Cardiac septum (tissue), 1 donor: ENCODE data around the gene POLR2F. TPM values are rescaled to one million over a fixed set of nuclear protein-coding genes. Genes with fewer than 3 reads are reported as not detected.
"Not testable (repeated sequence)": the region's sequence is repeated elsewhere in the genome, so short reads cannot be mapped to it uniquely, and the experiment has no call there.

Experiments
- DNase-seq: peaks from one replicate; pipeline ENCODE4 v3.0.0-alpha.2; 2020; ENCODE audit warnings: low spot score
- intact Hi-C: fragments of 100-400 bp; cut with DNase I; formaldehyde crosslinking; loops from one replicate; pipeline ENCODE4 v1.14.0; 2022
- total RNA-seq: library from RNA; stranded (reverse); fragmentation: NEBNext Ultra II Directional; extraction: Animal tissue kit (Norgen Biotek cat#: 25700); gene quantifications from one replicate; pipeline ENCODE4 v1.2.1, GENCODE V29; 2021
- donor health status: DM: no; HTN: no; CAD: no.

The POLR2F gene
- total RNA-seq, 1 donor from 2014 or later: 50.5 TPM

DNA sequence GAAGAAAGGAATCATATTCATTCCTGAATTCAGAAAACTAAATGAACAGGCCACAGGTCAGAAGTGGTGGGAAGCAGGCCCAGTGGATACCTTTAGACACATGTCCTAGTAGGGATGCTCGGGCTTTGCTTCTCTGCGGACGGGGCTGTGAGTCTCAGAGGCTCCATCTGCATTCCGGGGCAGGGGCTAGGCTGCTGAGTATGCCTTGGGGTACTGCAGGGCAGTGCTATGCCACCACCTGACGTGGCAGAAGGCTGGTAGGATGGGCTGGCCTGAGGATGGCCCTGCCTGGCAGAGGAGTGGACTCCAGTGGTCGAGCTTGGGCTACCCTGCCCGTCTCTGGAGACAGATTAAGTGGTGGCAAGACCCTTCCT, 9.7 kb upstream of the POLR2F start:
- no peak for DNase-seq
- intact Hi-C loops: no loop called here

- intact Hi-C loops, DNase-seq: not testable (repeated sequence)
These were observed 9.1 kb upstream of the POLR2F start for GRCh38 chr22:37944423-37944822.

GRCh38 chr22:37947142-37947795, 6.2 kb upstream of the POLR2F start:
- intact Hi-C loops, DNase-seq: not testable (repeated sequence)

GRCh38 chr22:37951305-37951704, 2.2 kb upstream of the POLR2F start:
- intact Hi-C loops: no loop called here
- DNase-seq: no peak

DNA sequence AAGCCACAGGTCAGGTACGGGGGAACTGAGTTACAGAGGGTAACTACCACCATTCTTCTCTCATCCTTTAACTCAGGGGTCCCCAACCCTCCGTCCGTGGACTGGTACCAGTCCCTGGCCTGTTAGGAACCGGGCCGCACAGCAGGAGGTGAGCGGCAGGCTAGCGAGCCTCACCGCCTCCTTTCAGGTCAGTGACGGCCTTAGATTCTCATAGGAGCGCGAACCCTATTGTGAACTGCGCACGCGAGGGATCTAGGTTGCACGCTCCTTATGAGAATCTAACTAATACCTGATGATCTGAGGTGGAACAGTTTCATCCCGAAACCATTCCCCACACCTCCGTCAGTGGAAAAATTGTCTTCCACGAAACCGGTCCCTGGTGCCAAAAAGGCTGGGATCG, 870 bp upstream of the POLR2F start:
- DNase-seq, intact Hi-C loops: not testable (repeated sequence)

- no peak for DNase-seq
- intact Hi-C loops: no loop called here
These were observed 450 bp upstream of the POLR2F start for GRCh38 chr22:37953062-37953436.

GRCh38 chr22:37954686-37955085, 1.2 kb downstream of the POLR2F start:
- intact Hi-C loops: no loop called here
- no peak for DNase-seq

GRCh38 chr22:37955825-37956397, 2.4 kb downstream of the POLR2F start:
- DNase-seq, intact Hi-C loops: not testable (repeated sequence)

DNA sequence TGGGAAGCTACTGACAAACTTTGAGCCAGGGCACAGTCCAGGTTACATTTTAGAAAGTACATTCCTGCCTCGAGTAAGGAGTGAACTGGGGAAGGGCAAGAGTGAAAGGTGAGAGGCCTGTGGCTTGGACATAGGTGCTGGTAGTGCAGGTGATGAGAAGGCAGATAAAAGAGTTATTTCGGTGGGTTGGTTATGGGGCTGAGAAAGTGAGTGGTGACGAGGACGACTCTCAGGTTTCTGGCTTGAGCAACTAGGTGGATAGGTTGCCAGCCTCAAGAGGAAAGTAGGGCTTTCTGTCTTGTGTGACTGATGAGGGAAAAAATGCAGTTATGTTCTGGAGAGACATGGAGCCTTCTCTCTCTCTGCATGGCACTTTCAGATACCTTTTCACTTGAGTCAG, 3.7 kb downstream of the POLR2F start:
- no peak for DNase-seq
- intact Hi-C loops: no loop called here

DNA sequence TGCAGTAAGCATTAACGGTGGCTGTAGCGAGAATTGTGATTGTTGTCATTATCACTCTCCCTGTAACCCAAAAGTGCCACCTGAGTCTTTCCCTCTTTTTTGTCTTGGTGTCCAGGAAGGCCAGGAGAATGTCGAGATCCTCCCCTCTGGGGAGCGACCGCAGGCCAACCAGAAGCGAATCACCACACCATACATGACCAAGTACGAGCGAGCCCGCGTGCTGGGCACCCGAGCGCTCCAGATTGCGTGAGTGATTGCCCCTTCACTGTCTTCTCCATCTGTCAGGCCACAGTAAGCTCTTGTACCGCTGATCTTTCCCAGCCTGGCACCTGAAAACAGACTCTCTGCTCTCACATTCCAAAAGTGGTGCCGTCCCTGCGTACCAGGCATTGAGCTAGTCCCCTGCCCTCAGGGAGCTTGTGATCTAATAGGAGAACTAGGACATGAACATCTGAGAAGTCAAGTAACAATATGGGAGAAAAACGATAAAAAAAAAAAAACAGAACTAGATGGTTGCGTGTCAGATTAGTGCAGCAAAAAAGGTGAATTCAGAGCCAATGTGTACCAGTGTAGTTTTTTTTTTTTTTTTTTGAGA, 5.8 kb downstream of the POLR2F start:
- intact Hi-C loops: no loop called here
- DNase-seq: no peak

- intact Hi-C loops: no loop called here
- DNase-seq: no peak
These were observed 7.6 kb downstream of the POLR2F start for GRCh38 chr22:37961062-37961461.

DNA sequence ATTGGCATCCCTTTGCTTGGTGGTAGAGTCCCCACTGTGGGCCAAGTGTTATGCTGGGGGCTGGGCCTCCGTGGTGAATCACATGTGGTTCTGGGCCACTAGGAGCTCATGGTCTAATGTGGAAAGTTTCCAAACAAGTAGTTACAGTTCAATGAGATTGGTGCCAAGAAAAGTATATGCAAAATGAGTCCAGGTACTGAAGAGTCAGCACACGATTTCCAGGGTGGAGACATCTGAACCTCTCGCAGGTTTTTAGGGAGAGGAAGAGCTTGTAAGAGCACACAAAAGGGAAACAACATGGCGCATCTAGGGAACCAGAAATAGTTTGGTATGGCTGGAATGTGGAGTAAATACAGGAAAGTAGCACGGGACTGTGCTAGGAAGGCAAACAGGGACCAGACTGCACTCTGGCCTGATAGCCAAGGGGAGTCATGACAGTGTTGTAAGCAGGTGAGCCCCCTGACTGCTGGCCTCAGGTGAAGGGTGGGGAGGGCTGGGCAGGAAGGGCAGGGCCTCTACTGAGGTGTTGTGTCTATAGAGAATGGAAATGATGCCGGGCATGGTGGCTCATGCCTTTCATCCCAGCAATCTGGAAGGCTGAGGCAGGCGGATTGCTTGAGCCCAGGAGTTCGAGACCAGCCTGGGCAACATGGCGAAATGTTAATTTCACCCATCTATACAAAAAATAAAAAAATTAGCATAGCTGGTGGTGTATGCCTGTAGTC, 12.6 kb downstream of the POLR2F start:
- no peak for DNase-seq
- intact Hi-C loops: loop anchor here (5.0 kb wide), 2 partner anchors 79 to 149 kb away; no protein-coding TSS in a partner anchor

GRCh38 chr22:37967147-37967546, 13.6 kb downstream of the POLR2F start:
- intact Hi-C loops: loop anchor here (5.0 kb wide), 2 partner anchors 80 to 150 kb away; no protein-coding TSS in a partner anchor
- no peak for DNase-seq

DNA sequence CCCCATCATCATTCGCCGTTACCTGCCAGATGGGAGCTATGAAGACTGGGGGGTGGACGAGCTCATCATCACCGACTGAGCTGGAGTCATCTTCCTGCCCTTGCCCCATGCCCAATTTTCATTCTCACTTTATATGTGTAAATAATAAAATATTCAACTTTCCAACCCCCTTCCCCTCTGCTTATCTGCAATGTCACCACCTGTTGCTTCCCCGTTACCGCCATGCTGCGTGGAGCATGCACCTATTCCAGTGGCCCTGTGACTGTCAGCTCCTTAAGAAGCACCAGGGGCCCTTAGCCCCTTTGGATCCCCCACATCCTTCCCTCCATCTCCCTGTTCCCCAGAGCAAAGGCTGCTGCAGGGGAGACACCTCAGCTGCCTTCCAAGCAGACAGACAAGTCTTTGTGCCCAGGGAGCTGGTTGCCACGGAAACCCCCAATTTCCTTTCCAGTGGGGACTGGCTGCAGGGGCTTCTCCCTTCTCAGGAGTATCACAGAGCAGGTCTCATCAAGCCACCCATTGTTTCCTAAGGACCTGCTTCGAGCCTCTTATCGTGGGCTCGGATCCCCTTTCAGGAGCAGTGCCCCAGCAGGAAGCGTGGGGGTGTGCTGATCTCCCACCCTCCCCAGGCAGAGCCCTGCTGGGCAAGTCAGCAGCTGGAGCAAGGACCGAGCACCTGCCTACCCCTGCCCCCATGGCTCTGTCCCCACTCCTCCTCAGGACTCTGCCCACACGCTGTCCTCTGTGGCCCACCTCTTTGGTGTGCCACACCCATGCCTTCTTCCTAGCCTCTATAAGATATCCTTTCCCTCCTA, 14.3 kb downstream of the POLR2F start:
- no peak for DNase-seq
- intact Hi-C loops: loop anchor here (5.0 kb wide), 2 partner anchors 81 to 151 kb away; no protein-coding TSS in a partner anchor

- DNase-seq: no peak
These were observed 15.2 kb downstream of the POLR2F start for GRCh38 chr22:37968452-37969251.

DNA sequence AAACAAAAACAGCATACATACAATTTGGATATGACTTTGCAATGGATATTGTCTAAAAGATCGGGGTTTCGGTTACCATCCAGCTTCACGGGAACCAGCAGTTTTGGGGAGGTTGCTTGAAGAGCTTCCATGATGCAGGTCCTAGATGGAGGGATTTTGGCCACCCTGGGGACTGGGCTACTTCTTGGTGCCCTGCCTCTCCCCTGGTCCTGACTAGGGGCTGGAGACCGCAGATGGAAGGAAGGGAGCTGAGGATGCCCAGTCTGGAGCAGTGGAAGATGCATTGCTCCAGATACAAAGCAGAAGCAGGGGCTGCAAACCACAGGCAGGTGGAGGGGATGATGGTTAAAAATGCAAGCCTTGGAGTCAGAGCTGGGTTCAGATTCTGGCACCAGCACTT, 17.4 kb downstream of the POLR2F start:
- DNase-seq: no peak
- intact Hi-C loops: no loop called here

More at GRCh38 chr22:37968452-37969251, 15.2 kb downstream of the POLR2F start:
- intact Hi-C loops: loop anchor here (5.0 kb wide), 2 partner anchors 81 to 151 kb away; no protein-coding TSS in a partner anchor

- DNase-seq: no peak
- intact Hi-C loops: no loop called here
These were observed 18.3 kb downstream of the POLR2F start for GRCh38 chr22:37971475-37972434.

DNA sequence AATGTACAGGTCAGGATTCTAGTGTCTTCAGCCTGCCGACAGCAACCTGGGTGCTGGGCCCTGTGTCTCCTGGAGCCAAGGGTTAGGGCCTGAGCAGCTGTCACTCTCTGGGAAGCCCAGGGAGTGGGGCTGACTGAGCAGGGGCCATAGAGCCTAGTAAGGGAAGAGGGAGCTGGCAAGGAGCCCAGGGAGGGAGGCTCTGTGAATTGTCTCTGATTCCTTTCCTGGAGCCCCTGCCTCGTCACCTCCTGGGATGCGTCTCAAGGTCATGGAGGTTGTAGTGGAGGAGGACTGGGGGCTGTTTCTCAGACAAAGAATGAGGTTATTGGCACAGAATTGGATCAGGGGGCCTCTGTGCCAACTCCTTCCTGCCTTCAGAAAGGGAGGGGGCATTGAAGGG, 19.0 kb downstream of the POLR2F start:
- intact Hi-C loops: no loop called here
- DNase-seq: no peak
